PFSK-1 (cell line): ENCODE measurements around the gene NFAT5.

ENCODE experiments used
- FOXP2 ChIP-seq: optimal IDR thresholded peaks from 2 replicates; pipeline ENCODE3; 2011; ENCODE audit warnings: borderline replicate concordance, control low read depth, inconsistent platforms; ENCODE audit not compliant: insufficient read depth; ENCODE audit errors: extremely low read length, extremely low read depth
- POLR2AphosphoS5 ChIP-seq: IDR thresholded peaks from 2 replicates; pipeline ENCODE4 v1.6.1; 2012; ENCODE audit warnings: low read depth, mild to moderate bottlenecking, control low read depth, low read length, moderate library complexity
- REST ChIP-seq, 2 experiments: IDR thresholded peaks; 2 replicates each; pipeline versions ENCODE4 v1.6.1 to v1.8.0; 2011 to 2012; ENCODE audit warnings: low read depth in 2 of 2, low read length in 2 of 2, control low read depth in 1 of 2, inconsistent platforms in 1 of 2, mild to moderate bottlenecking in 1 of 2, moderate library complexity in 1 of 2; ENCODE audit not compliant: insufficient read depth in 1 of 2
- SIN3A ChIP-seq: IDR thresholded peaks from 2 replicates; pipeline ENCODE4 v1.6.1; 2012; ENCODE audit warnings: mild to moderate bottlenecking, low read length, moderate library complexity, borderline replicate concordance; ENCODE audit not compliant: insufficient read depth
- TAF1 ChIP-seq: IDR thresholded peaks from 2 replicates; pipeline ENCODE4 v1.6.1; 2012; ENCODE audit warnings: low read length, control low read depth, borderline replicate concordance; ENCODE audit not compliant: insufficient read depth

Gene NFAT5

GRCh38 chr16:69532641-69533455, 32.9 kb upstream of the NFAT5 start:
- no peak for TF ChIP-seq TAF1
- TF ChIP-seq FOXP2, result no peak
- TF ChIP-seq SIN3A, result no peak
- no peak for TF ChIP-seq REST (IDR thresholded peaks at IDR 0.05; ENCODE audit: insufficient read depth in 1 of 2, low read depth in 2 of 2, low read length in 2 of 2)
- TF ChIP-seq POLR2AphosphoS5, result no peak

GRCh38 chr16:69534720-69535119, 31.0 kb upstream of the NFAT5 start:
- no peak for TF ChIP-seq FOXP2
- TF ChIP-seq SIN3A, result no peak
- no peak for TF ChIP-seq REST (IDR thresholded peaks at IDR 0.05; ENCODE audit: insufficient read depth in 1 of 2, low read depth in 2 of 2, low read length in 2 of 2)
- TF ChIP-seq POLR2AphosphoS5, result no peak
- TF ChIP-seq TAF1, result no peak

DNA sequence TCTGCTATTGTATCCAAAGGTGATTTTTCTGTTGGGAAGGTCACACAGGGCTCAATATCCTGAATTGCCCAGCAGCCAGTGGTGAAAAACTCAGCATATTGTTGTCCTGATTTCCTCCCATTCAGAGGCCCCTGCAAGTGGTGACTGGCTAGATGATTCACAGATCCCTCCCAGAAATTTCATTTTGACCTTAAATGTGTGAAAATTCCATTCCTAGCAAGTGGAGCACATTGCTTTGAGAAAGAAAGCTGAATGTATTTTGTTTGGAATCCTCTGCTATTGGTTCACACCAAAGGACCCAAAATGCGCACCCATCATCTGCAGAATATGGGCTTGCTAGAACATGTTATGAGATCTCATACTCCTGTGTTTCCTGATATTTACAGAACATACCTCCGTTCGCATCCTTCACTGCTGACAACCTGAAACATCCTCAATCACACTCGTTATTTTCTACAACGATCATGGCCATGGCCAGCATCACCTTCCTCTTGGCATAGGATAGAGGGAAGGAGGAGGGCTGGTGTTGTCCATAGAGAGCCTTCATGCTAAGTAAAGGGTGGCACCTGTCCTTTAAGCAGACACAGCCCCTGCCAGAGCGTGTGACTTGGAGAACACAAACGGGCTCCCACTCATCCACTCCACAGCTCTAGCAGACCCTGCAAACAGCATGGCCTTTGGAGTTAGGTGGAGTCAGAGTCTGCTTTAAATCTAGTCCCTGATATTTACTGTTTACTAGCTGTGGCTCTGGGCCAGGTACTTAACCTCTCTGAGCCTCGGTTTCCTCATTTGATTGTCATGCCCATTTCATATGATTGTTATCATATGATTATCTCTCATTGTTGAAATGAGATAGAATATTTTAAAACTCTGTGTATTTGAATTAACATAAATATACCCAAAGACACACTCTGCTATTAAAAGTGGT, 30.4 kb upstream of the NFAT5 start:
- TF ChIP-seq FOXP2 (no peak), SIN3A (no peak), TAF1 (no peak), POLR2AphosphoS5 (no peak), REST (IDR thresholded peaks at IDR 0.05; ENCODE audit: insufficient read depth in 1 of 2, low read depth in 2 of 2, low read length in 2 of 2) (no peak)

DNA sequence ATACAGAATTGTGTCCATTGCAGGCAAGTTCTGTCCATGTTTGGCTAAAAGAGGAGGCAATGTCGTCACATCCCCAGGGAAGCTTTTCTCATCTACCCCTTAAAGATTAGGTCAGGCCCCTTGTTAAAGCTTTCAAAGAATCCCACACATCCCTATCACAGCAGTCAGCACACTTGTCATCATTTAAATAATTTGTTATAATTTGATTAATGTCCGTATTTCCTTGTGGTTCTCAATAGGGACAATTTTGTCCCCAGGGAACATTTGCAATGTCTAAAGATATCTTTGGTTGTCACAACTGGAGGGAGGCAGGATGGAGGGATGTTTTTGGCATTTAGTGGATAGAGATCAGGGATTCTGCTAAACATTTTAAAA, 28.1 kb upstream of the NFAT5 start:
- no peak for TF ChIP-seq FOXP2
- TF ChIP-seq REST (IDR thresholded peaks at IDR 0.05; ENCODE audit: insufficient read depth in 1 of 2, low read depth in 2 of 2, low read length in 2 of 2), result no peak
- TF ChIP-seq TAF1, result no peak
- no peak for TF ChIP-seq POLR2AphosphoS5
- no peak for TF ChIP-seq SIN3A
